Duodenal mucosa (tissue), 2 donors: ENCODE data around the gene MRPL34.

Experiments
- H3K27ac ChIP-seq: one replicate; pipeline ENCODE4 v1.7.0; 2013; ENCODE audit warnings: low read depth, low read length
- H3K27me3 ChIP-seq, 2 donors: one replicate each; pipeline ENCODE4 v1.7.0; 2013; ENCODE audit warnings: low read length in 2 of 2, control low read depth in 1 of 2; ENCODE audit not compliant: insufficient read depth in 2 of 2, control insufficient read depth in 1 of 2
- H3K36me3 ChIP-seq, 2 donors: one replicate each; pipeline ENCODE4 v1.7.0; 2013; ENCODE audit warnings: low read length in 2 of 2, control low read depth in 1 of 2; ENCODE audit not compliant: insufficient read depth in 2 of 2, control insufficient read depth in 1 of 2
- H3K4me1 ChIP-seq, 2 donors: one replicate each; pipeline ENCODE4 v1.7.0; 2013; ENCODE audit warnings: low read length in 2 of 2, control low read depth in 1 of 2; ENCODE audit not compliant: insufficient read depth in 2 of 2, control insufficient read depth in 1 of 2
- H3K4me3 ChIP-seq, 2 donors: one replicate each; pipeline ENCODE4 v1.7.0; 2013; ENCODE audit warnings: low read length in 2 of 2, low read depth in 1 of 2
- H3K9ac ChIP-seq, 2 donors: one replicate each; pipeline ENCODE4 v1.7.0; 2013; ENCODE audit warnings: low read length in 2 of 2, low read depth in 1 of 2
- H3K9me3 ChIP-seq, 2 donors: one replicate each; pipeline ENCODE4 v1.7.0; 2013; ENCODE audit warnings: low read length in 2 of 2, control low read depth in 1 of 2; ENCODE audit not compliant: control insufficient read depth in 1 of 2

MRPL34 gene

GRCh38 chr19:17346109-17346671, 40.5 kb downstream of the MRPL34 start:
- Histone ChIP-seq H3K27ac (no peak overlapping the region), H3K9me3 (no peaks in the 10 kb centered on the region), H3K4me3 (no peak overlapping the region), H3K27me3 (peaks cover 0 to 3% of the 10 kb centered on the region in 2 donors), H3K9ac (no peak overlapping the region), H3K36me3 (peaks cover 0 to 5% of the 10 kb centered on the region in 2 donors), H3K4me1 (peaks cover 0 to 5% of the 10 kb centered on the region in 2 donors)

- Histone ChIP-seq H3K27me3 (peaks cover 0 to 7% of the 10 kb centered on the region in 2 donors), H3K9me3 (no peaks in the 10 kb centered on the region), H3K4me3 (no peak overlapping the region), H3K36me3 (no peaks in the 10 kb centered on the region), H3K9ac (no peak overlapping the region), H3K27ac (no peak overlapping the region), H3K4me1 (peaks cover 0 to 5% of the 10 kb centered on the region in 2 donors)
Measured at GRCh38 chr19:17347361-17347760, 41.7 kb downstream of the MRPL34 start.

- no peaks in the 10 kb centered on the region for H3K9me3 ChIP-seq
- no peak overlapping the region for H3K4me3 ChIP-seq
- no peak overlapping the region for H3K27ac ChIP-seq
- H3K36me3 ChIP-seq: no peaks in the 10 kb centered on the region
- H3K4me1 ChIP-seq: peaks cover 0 to 5% of the 10 kb centered on the region in 2 donors
- no peak overlapping the region for H3K9ac ChIP-seq
- peaks cover 0 to 7% of the 10 kb centered on the region in 2 donors for H3K27me3 ChIP-seq
Measured at GRCh38 chr19:17347877-17348276, 42.2 kb downstream of the MRPL34 start.

- Histone ChIP-seq H3K36me3 (no peaks in the 10 kb centered on the region), H3K4me1 (peaks cover 0 to 5% of the 10 kb centered on the region in 2 donors), H3K9me3 (no peaks in the 10 kb centered on the region), H3K27ac (no peak overlapping the region), H3K27me3 (peaks cover 0 to 7% of the 10 kb centered on the region in 2 donors), H3K9ac (no peak overlapping the region), H3K4me3 (peak overlapping the region in 1 of 2 donors; percentile 10)
Measured at GRCh38 chr19:17348700-17349099, 43.0 kb downstream of the MRPL34 start.

- Histone ChIP-seq H3K27ac (no peak overlapping the region), H3K27me3 (peaks cover 0 to 7% of the 10 kb centered on the region in 2 donors), H3K4me3 (no peak overlapping the region), H3K4me1 (peaks cover 0 to 5% of the 10 kb centered on the region in 2 donors), H3K9ac (no peak overlapping the region), H3K9me3 (no peaks in the 10 kb centered on the region), H3K36me3 (no peaks in the 10 kb centered on the region)
Measured at GRCh38 chr19:17351815-17352435, 46.3 kb downstream of the MRPL34 start.

GRCh38 chr19:17352608-17353280, 47.1 kb downstream of the MRPL34 start:
- Histone ChIP-seq H3K9me3 (no peaks in the 10 kb centered on the region), H3K27ac (no peak overlapping the region), H3K36me3 (no peaks in the 10 kb centered on the region), H3K4me3 (no peak overlapping the region), H3K4me1 (peaks cover 0 to 5% of the 10 kb centered on the region in 2 donors), H3K27me3 (peaks cover 0 to 7% of the 10 kb centered on the region in 2 donors), H3K9ac (no peak overlapping the region)

- H3K27ac ChIP-seq: no peak overlapping the region
- H3K9me3 ChIP-seq: no peaks in the 10 kb centered on the region
- H3K4me3 ChIP-seq: no peak overlapping the region
- H3K4me1 ChIP-seq: peaks cover 0 to 5% of the 10 kb centered on the region in 2 donors
- H3K27me3 ChIP-seq: peaks cover 0 to 7% of the 10 kb centered on the region in 2 donors
- no peaks in the 10 kb centered on the region for H3K36me3 ChIP-seq
- no peak overlapping the region for H3K9ac ChIP-seq
Measured at GRCh38 chr19:17353386-17353785, 47.7 kb downstream of the MRPL34 start.
